IMR-90 (cell line): ENCODE data around the gene P2RX7. TPM values are rescaled to one million over a fixed set of nuclear protein-coding genes. Genes with fewer than 3 reads are reported as not detected.

ENCODE experiments used
- ATAC-seq: fragments of 200-7000 bp; cut with Tn5 transposase; 2 replicates; pipeline ENCODE4 v1.9.1; 2020; ENCODE audit warnings: low read depth, mild to moderate bottlenecking, moderate library complexity
- BruUV-seq: library from RNA; stranded (reverse); fragments of 400-500 nt; replicated peaks from 2 replicates; lab custom pipeline; 2021; lab: Mats Ljungman, UMichigan
- CTCF ChIA-PET: fragments of 300-600 bp; formaldehyde crosslinking; extraction: SDS; loops from one replicate; lab custom pipeline; 2021; ENCODE audit warnings: antibody characterized with exemption; lab: Yijun Ruan, JAX
- POLR2A ChIA-PET: fragments of 300-600 bp; sonication (Branson Sonifier 250); formaldehyde crosslinking; loops from one replicate; lab custom pipeline; 2022; ENCODE audit warnings: antibody characterized with exemption; ENCODE audit not compliant: unreplicated experiment; lab: Charles Lee
- DNase-seq: peaks from one replicate; pipeline ENCODE4 v3.0.0; 2013
- H2AFZ ChIP-seq: replicated peaks from 2 replicates; pipeline ENCODE3; 2013; ENCODE audit warnings: low read length, mild to moderate bottlenecking; ENCODE audit not compliant: poor library complexity
- H2AK5ac ChIP-seq: 2 replicates; pipeline ENCODE4 v1.6.1; 2013; ENCODE audit warnings: low read depth, low read length, inconsistent platforms
- H2AK9ac ChIP-seq: replicated peaks from 2 replicates; pipeline ENCODE3; 2013; ENCODE audit warnings: mild to moderate bottlenecking, low read depth, low read length, moderate library complexity; ENCODE audit not compliant: poor library complexity
- H2BK120ac ChIP-seq: 2 replicates; pipeline ENCODE4 v1.6.1; 2013; ENCODE audit warnings: low read depth, low read length, inconsistent platforms
- H2BK15ac ChIP-seq: 3 replicates; pipeline ENCODE4 v1.6.1; 2013; ENCODE audit warnings: low read depth, low read length, inconsistent platforms
- H2BK20ac ChIP-seq: 2 replicates; pipeline ENCODE4 v1.6.1; 2013; ENCODE audit warnings: low read depth, mild to moderate bottlenecking, inconsistent platforms, low read length, moderate library complexity
- H2BK5ac ChIP-seq: 2 replicates; pipeline ENCODE4 v1.6.1; 2013; ENCODE audit warnings: mild to moderate bottlenecking, low read depth, low read length, inconsistent platforms; ENCODE audit not compliant: poor library complexity, severe bottlenecking
- H3K14ac ChIP-seq: replicated peaks from 2 replicates; pipeline ENCODE4 v1.6.1; 2013; ENCODE audit warnings: low read depth, low read length, inconsistent platforms
- H3K18ac ChIP-seq: 2 replicates; pipeline ENCODE4 v1.6.1; 2013; ENCODE audit warnings: low read depth, low read length, control low read depth
- H3K23ac ChIP-seq: 2 replicates; pipeline ENCODE4 v1.6.1; 2013; ENCODE audit warnings: low read depth, low read length, inconsistent platforms
- H3K27ac ChIP-seq: 2 replicates; pipeline ENCODE4 v1.5.1; 2013; ENCODE audit warnings: mild to moderate bottlenecking, control low read depth, low read length; ENCODE audit not compliant: insufficient read depth
- H3K27me3 ChIP-seq: 2 replicates; pipeline ENCODE4 v1.6.1; 2013; ENCODE audit warnings: low read length; ENCODE audit not compliant: control insufficient read depth, insufficient read depth
- H3K36me3 ChIP-seq: 2 replicates; pipeline ENCODE4 v1.6.1; 2013; ENCODE audit warnings: low read length, mixed read lengths; ENCODE audit not compliant: control insufficient read depth, insufficient read depth
- H3K4ac ChIP-seq: 2 replicates; pipeline ENCODE4 v1.6.1; 2013; ENCODE audit warnings: low read depth, low read length, inconsistent platforms
- H3K4me1 ChIP-seq: 2 replicates; pipeline ENCODE4 v1.6.1; 2013; ENCODE audit warnings: low read length, mixed read lengths; ENCODE audit not compliant: control insufficient read depth, insufficient read depth
- H3K4me2 ChIP-seq: 2 replicates; pipeline ENCODE4 v1.6.1; 2013; ENCODE audit warnings: low read depth, mild to moderate bottlenecking, control low read depth, low read length, moderate library complexity
- H3K4me3 ChIP-seq: 2 replicates; pipeline ENCODE4 v1.5.1; 2013; ENCODE audit warnings: low read depth, mild to moderate bottlenecking, control low read depth, low read length, moderate library complexity; ENCODE audit not compliant: insufficient read depth
- H3K56ac ChIP-seq: 2 replicates; pipeline ENCODE4 v1.6.1; 2013; ENCODE audit warnings: low read length, inconsistent platforms; ENCODE audit not compliant: insufficient read depth; ENCODE audit errors: extremely low read depth
- H3K79me1 ChIP-seq, 2 experiments: 2 replicates each; pipeline ENCODE4 v1.6.1; 2013; ENCODE audit warnings: low read length in 2 of 2, inconsistent platforms in 1 of 2, low read depth in 1 of 2
- H3K9ac ChIP-seq: 2 replicates; pipeline ENCODE4 v1.6.1; 2013; ENCODE audit warnings: low read depth, low read length, control low read depth
- H3K9me1 ChIP-seq: 2 replicates; pipeline ENCODE4 v1.6.1; 2013; ENCODE audit warnings: low read length, inconsistent platforms; ENCODE audit not compliant: insufficient read depth
- H3K9me3 ChIP-seq: 2 replicates; pipeline ENCODE4 v1.6.1; 2013; ENCODE audit warnings: low read length; ENCODE audit not compliant: control insufficient read depth, insufficient read depth
- H4K20me1 ChIP-seq: 2 replicates; pipeline ENCODE4 v1.6.1; 2013; ENCODE audit warnings: low read length, inconsistent platforms; ENCODE audit not compliant: insufficient read depth
- H4K5ac ChIP-seq: 2 replicates; pipeline ENCODE4 v1.6.1; 2013; ENCODE audit warnings: mild to moderate bottlenecking, low read depth, low read length, control low read depth
- H4K8ac ChIP-seq, 2 experiments: 2 replicates each; pipeline ENCODE4 v1.6.1; 2013; ENCODE audit warnings: low read depth in 2 of 2, low read length in 2 of 2, control low read depth in 1 of 2, inconsistent platforms in 1 of 2
- H4K91ac ChIP-seq: 2 replicates; pipeline ENCODE4 v1.6.1; 2013; ENCODE audit warnings: low read depth, low read length, inconsistent platforms; ENCODE audit not compliant: insufficient read depth
- BHLHE40 ChIP-seq: fragments of 150-350 bp; IDR thresholded peaks from 2 replicates; pipeline ENCODE4 v1.6.1; 2016; ENCODE audit warnings: mild to moderate bottlenecking, low read depth, low read length
- CEBPB ChIP-seq: IDR thresholded peaks from 2 replicates; pipeline ENCODE4 v1.6.1; 2012; ENCODE audit warnings: low read depth, low read length, improper control_type of control experiment
- FOS ChIP-seq: fragments of 150-350 bp; IDR thresholded peaks from 2 replicates; pipeline ENCODE4 v1.6.1; 2016; ENCODE audit warnings: low read depth, low read length
- MXI1 ChIP-seq: IDR thresholded peaks from 2 replicates; pipeline ENCODE4 v1.6.1; 2012; ENCODE audit warnings: low read depth, mild to moderate bottlenecking, low read length, moderate library complexity, borderline replicate concordance
- WGBS, 2 experiments: methylation state at CpG; one replicate each; pipeline versions ENCODE4 v1.1.5 to v1.1.7; 2013; ENCODE audit warnings: missing lambda C conversion rate in 2 of 2; ENCODE audit not compliant: insufficient read length in 1 of 2; ENCODE audit errors: extremely low coverage in 2 of 2; 5-methylcytosine and 5-hydroxymethylcytosine counted together
- dilution Hi-C: fragments of 300-500 bp; cut with HindIII; formaldehyde crosslinking; loops from one replicate; pipeline ENCODE4 v1.14.3; 2018; ENCODE audit warnings: low sequenced_read_pairs; ENCODE audit not compliant: unreplicated experiment
- in situ Hi-C: fragments of 300-500 bp; cut with MboI; formaldehyde crosslinking; loops from 3 replicates; pipeline ENCODE4 v1.14.3; 2019; ENCODE audit warnings: low sequenced_read_pairs, inconsistent platforms, mixed read lengths
- intact Hi-C: fragments of 100-400 bp; cut with micrococcal nuclease; formaldehyde crosslinking; loops from 2 replicates; pipeline ENCODE4 v1.10.0; 2022
- polyA plus RNA-seq, 3 experiments: library from polyadenylated mRNA; depleted of rRNA; stranded (reverse); fragments of >200 nt; gene quantifications; 2 replicates each; pipeline ENCODE4 v1.2.3, GENCODE V29; 2012; ENCODE audit warnings: low replicate concordance in 1 of 3
- total RNA-seq: library from RNA; depleted of rRNA; stranded (reverse); fragments of >200 nt; gene quantifications from 2 replicates; pipeline ENCODE4 v1.2.3, GENCODE V29; 2012

P2RX7 gene
- total and polyA plus RNA-seq, 2 of the 4 experiments (the other 2 are of a cell fraction), result 0.07 to 0.18 TPM

- intact Hi-C loops (no loop called here), in situ Hi-C loops (no loop called here), dilution Hi-C loops (no loop called here)
- Histone ChIP-seq H3K4me1 (no peaks in the 10 kb centered on the region), H4K5ac (no peak overlapping the region), H3K23ac (no peak overlapping the region), H2AFZ (no peak overlapping the region), H3K14ac (no peak overlapping the region), H3K27ac (no peak overlapping the region), H2BK120ac (no peak overlapping the region), H3K18ac (no peak overlapping the region), H2AK9ac (no peak overlapping the region), H4K20me1 (no peaks in the 10 kb centered on the region), H2AK5ac (no peak overlapping the region), H3K9me1 (no peaks in the 10 kb centered on the region), H2BK20ac (no peak overlapping the region), H3K56ac (no peak overlapping the region), H4K91ac (no peak overlapping the region), H4K8ac (no peak overlapping the region), H3K36me3 (no peaks in the 10 kb centered on the region), H3K9me3 (no peaks in the 10 kb centered on the region), H3K79me1 (no peaks in the 10 kb centered on the region), H3K4me3 (no peak overlapping the region), H2BK5ac (no peak overlapping the region), H3K4ac (no peak overlapping the region), H3K4me2 (no peak overlapping the region), H2BK15ac (no peak overlapping the region), H3K27me3 (peaks cover 2% of the 10 kb centered on the region), H3K9ac (no peak overlapping the region)
- no CpG with 5 or more reads among the region's 5 CpGs for WGBS, 2 experiments
- POLR2A ChIA-PET, result no interaction called here
- no peak for DNase-seq
- BruUV-seq, result no TSS peak
- CTCF ChIA-PET, result no interaction called here
- TF ChIP-seq FOS (no peak), CEBPB (no peak), MXI1 (no peak), BHLHE40 (no peak)
- no peak for ATAC-seq
Observed at GRCh38 chr12:121108492-121108891, 24.2 kb upstream of the P2RX7 start.
